HG03460 (cell line): ENCODE measurements around the gene ATP1A2.

Experiments
- ATAC-seq: cut with Tn5 transposase; IDR thresholded peaks from one replicate; pipeline ENCODE4 v1.9.1; 2021; ENCODE audit not compliant: unreplicated experiment

The ATP1A2 gene

GRCh38 chr1:160084771-160085321 is 30.7 kb upstream of the ATP1A2 start:
- no peak for ATAC-seq

GRCh38 chr1:160085686-160086455 is 29.7 kb upstream of the ATP1A2 start:
- ATAC-seq: no peak

- no peak for ATAC-seq
Observed at GRCh38 chr1:160086456-160086892, 29.1 kb upstream of the ATP1A2 start.

- no peak for ATAC-seq
Observed at GRCh38 chr1:160087118-160087662, 28.4 kb upstream of the ATP1A2 start.

- ATAC-seq: no peak
Observed at GRCh38 chr1:160089883-160090282, 25.7 kb upstream of the ATP1A2 start.

- no peak for ATAC-seq
Observed at GRCh38 chr1:160090760-160091159, 24.8 kb upstream of the ATP1A2 start.

GRCh38 chr1:160091666-160092223 is 23.8 kb upstream of the ATP1A2 start:
- ATAC-seq: no peak

GRCh38 chr1:160092366-160093068 is 23.0 kb upstream of the ATP1A2 start:
- ATAC-seq: no peak

- ATAC-seq: no peak
Observed at GRCh38 chr1:160093069-160093395, 22.5 kb upstream of the ATP1A2 start.

- ATAC-seq: no peak
Observed at GRCh38 chr1:160093624-160094290, 21.8 kb upstream of the ATP1A2 start.

GRCh38 chr1:160094291-160094625 is 21.3 kb upstream of the ATP1A2 start:
- ATAC-seq: no peak

- no peak for ATAC-seq
Observed at GRCh38 chr1:160094806-160095205, 20.8 kb upstream of the ATP1A2 start.

GRCh38 chr1:160095382-160096105 is 20.0 kb upstream of the ATP1A2 start:
- no peak for ATAC-seq

- no peak for ATAC-seq
Observed at GRCh38 chr1:160096274-160097116, 19.1 kb upstream of the ATP1A2 start.

- ATAC-seq: no peak
Observed at GRCh38 chr1:160097151-160097910, 18.2 kb upstream of the ATP1A2 start.

GRCh38 chr1:160097911-160098851 is 17.4 kb upstream of the ATP1A2 start, which contains the start of gene IGSF8:
IGSF8 (minus strand) TSS chr1:160098619; CDS start chr1:160098472, 147 bp downstream.
- ATAC-seq: peak; percentile 47

GRCh38 chr1:160098852-160099561 is 16.6 kb upstream of the ATP1A2 start:
- peak; percentile 81 for ATAC-seq
